MM.1S (cell line): ENCODE data around the gene RPTOR.

Experiments
- CTCF ChIP-seq: fragments of 300-600 bp; sonication (generic); IDR thresholded peaks from 2 replicates; pipeline ENCODE4 v1.5.1; 2016; ENCODE audit warnings: antibody characterized with exemption, low read length, mixed read lengths
- EZH2 ChIP-seq: fragments of 300-600 bp; sonication (generic); optimal IDR thresholded peaks from 2 replicates; pipeline ENCODE3; 2017; ENCODE audit warnings: low read depth, mild to moderate bottlenecking, antibody characterized with exemption, low read length, mixed read lengths
- EZH2phosphoT487 ChIP-seq: fragments of 300-600 bp; sonication (generic); IDR thresholded peaks from 2 replicates; pipeline ENCODE4 v1.6.1; 2018; ENCODE audit warnings: antibody characterized with exemption, low read length

DNA sequence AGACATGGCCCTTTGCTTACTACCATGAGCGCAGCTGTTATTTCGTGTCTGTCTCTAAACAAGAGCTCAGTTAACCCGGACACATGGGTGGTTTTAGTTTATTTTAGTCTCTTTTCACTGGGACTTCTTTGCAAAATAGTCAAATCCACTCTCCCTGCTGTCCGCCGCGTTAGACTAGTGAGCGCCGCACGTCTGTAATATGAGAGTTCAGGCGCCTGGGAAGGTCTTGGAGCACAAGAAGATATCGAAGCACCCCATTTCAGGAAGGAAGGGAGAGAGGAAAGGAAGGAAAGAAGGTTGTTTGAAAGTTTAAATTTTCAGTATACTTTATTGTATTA is 336.0 kb downstream of the RPTOR start:
- TF ChIP-seq CTCF, result no peak
- TF ChIP-seq EZH2, result no peak
- no peak for TF ChIP-seq EZH2phosphoT487
